ENCODE results near the gene INHA. TPM values are rescaled to one million over a fixed set of nuclear protein-coding genes. Genes with fewer than 3 reads are reported as not detected.
A peak's percentile ranks its signal among the peaks of the same experiment; 100 is the strongest.

INHA gene
- total and polyA plus RNA-seq, 2 experiments from 2014 or later: 3.3 to 8.1 TPM

- Histone ChIP-seq H3K4me3 (no peak overlapping the region), H3K36me3 (replicated peaks; ENCODE audit: insufficient read depth, low read depth) (no peaks in the 10 kb centered on the region), H3K27me3 (no peaks in the 10 kb centered on the region), H3K79me2 (peaks cover 16% of the 10 kb centered on the region), H3K27ac (no peak overlapping the region), H3K9me2 (replicated peaks; ENCODE audit: insufficient read depth) (no peaks in the 10 kb centered on the region), H3K9me3 (ENCODE audit: low read depth) (no peaks in the 10 kb centered on the region), H2AFZ (no peak overlapping the region), H3K4me1 (ENCODE audit: insufficient read depth) (peaks cover 24% of the 10 kb centered on the region), H4K20me1 (ENCODE audit: insufficient read depth, poor library complexity, severe bottlenecking) (peaks cover 21% of the 10 kb centered on the region), H3K4me2 (no peak overlapping the region)
- no peak for DNase-seq (ENCODE audit: low spot score)
- WGBS (ENCODE audit: low lambda C conversion rate, missing lambda C conversion rate): 98% methylated on average over 40 of the region's 46 CpGs
- TF ChIP-seq EZH2phosphoT487 (IDR thresholded peaks at IDR 0.05; ENCODE audit: low read depth, severe bottlenecking, unreplicated experiment) (no peak), EZH2 (IDR thresholded peaks at IDR 0.05; ENCODE audit: borderline replicate concordance) (no peak), CTCF (IDR thresholded peaks at IDR 0.05; ENCODE audit: poor library complexity) (no peak)
These were observed 32.0 kb upstream of the INHA start for GRCh38 chr2:219539926-219540678.

- no peak for DNase-seq (ENCODE audit: low spot score)
- no peak for TF ChIP-seq CTCF (IDR thresholded peaks at IDR 0.05; ENCODE audit: poor library complexity)
- TF ChIP-seq EZH2 (IDR thresholded peaks at IDR 0.05; ENCODE audit: borderline replicate concordance): no peak
- no peak for TF ChIP-seq EZH2phosphoT487 (IDR thresholded peaks at IDR 0.05; ENCODE audit: low read depth, severe bottlenecking, unreplicated experiment)
- Histone ChIP-seq H3K4me2 (peak overlapping the region; percentile 88), H3K4me3 (no peak overlapping the region), H3K4me1 (ENCODE audit: insufficient read depth) (peaks cover 24% of the 10 kb centered on the region), H2AFZ (no peak overlapping the region), H3K36me3 (replicated peaks; ENCODE audit: insufficient read depth, low read depth) (no peaks in the 10 kb centered on the region), H3K9me2 (replicated peaks; ENCODE audit: insufficient read depth) (no peaks in the 10 kb centered on the region), H3K27me3 (no peaks in the 10 kb centered on the region), H3K9me3 (ENCODE audit: low read depth) (no peaks in the 10 kb centered on the region), H4K20me1 (ENCODE audit: insufficient read depth, poor library complexity, severe bottlenecking) (peaks cover 21% of the 10 kb centered on the region), H3K79me2 (peaks cover 16% of the 10 kb centered on the region), H3K27ac (no peak overlapping the region)
- WGBS (ENCODE audit: low lambda C conversion rate, missing lambda C conversion rate): 92% methylated on average over 12 of the region's 12 CpGs
These were observed 31.2 kb upstream of the INHA start for GRCh38 chr2:219540784-219541504.

- TF ChIP-seq CTCF (IDR thresholded peaks at IDR 0.05; ENCODE audit: poor library complexity): peak; percentile 100
- no peak for TF ChIP-seq EZH2 (IDR thresholded peaks at IDR 0.05; ENCODE audit: borderline replicate concordance)
- TF ChIP-seq EZH2phosphoT487 (IDR thresholded peaks at IDR 0.05; ENCODE audit: low read depth, severe bottlenecking, unreplicated experiment): no peak
- Histone ChIP-seq H3K4me3 (peak overlapping the region; percentile 84), H3K4me2 (peak overlapping the region; percentile 88), H3K36me3 (replicated peaks; ENCODE audit: insufficient read depth, low read depth) (no peaks in the 10 kb centered on the region), H3K9me3 (ENCODE audit: low read depth) (no peaks in the 10 kb centered on the region), H3K27me3 (no peaks in the 10 kb centered on the region), H3K79me2 (peaks cover 16% of the 10 kb centered on the region), H3K4me1 (ENCODE audit: insufficient read depth) (peaks cover 24% of the 10 kb centered on the region), H2AFZ (no peak overlapping the region), H4K20me1 (ENCODE audit: insufficient read depth, poor library complexity, severe bottlenecking) (peaks cover 21% of the 10 kb centered on the region), H3K27ac (peak overlapping the region; percentile 93), H3K9me2 (replicated peaks; ENCODE audit: insufficient read depth) (no peaks in the 10 kb centered on the region)
- peak; percentile 93 for DNase-seq (ENCODE audit: low spot score)
- 4% methylated on average over 40 of the region's 48 CpGs for WGBS (ENCODE audit: low lambda C conversion rate, missing lambda C conversion rate)
These were observed 30.4 kb upstream of the INHA start for GRCh38 chr2:219541611-219542180.
